Fibroblast of gingiva (primary cell): Measurements from ENCODE around the gene IL31RA.
"Not testable (repeated sequence)": the region's sequence is repeated elsewhere in the genome, so short reads cannot be mapped to it uniquely, and the experiment has no call there.

ENCODE experiments used
- DNase-seq: peaks from one replicate; pipeline ENCODE4 v3.0.0-alpha.2; 2011; ENCODE audit warnings: low read depth

The IL31RA gene

GRCh38 chr5:55925712-55926111, 74.6 kb downstream of the IL31RA start:
- DNase-seq: no peak

GRCh38 chr5:55926476-55926875, 75.3 kb downstream of the IL31RA start:
- DNase-seq: no peak

- no peak for DNase-seq
Measured at GRCh38 chr5:55927861-55928655, 76.9 kb downstream of the IL31RA start.

- no peak for DNase-seq
Measured at GRCh38 chr5:55929020-55929799, 78.1 kb downstream of the IL31RA start.

GRCh38 chr5:55932700-55933099, 81.5 kb downstream of the IL31RA start:
- no peak for DNase-seq

GRCh38 chr5:55933377-55934114, 82.4 kb downstream of the IL31RA start:
- DNase-seq: no peak

- peak; percentile 12 for DNase-seq
Measured at GRCh38 chr5:55934115-55934613, 83.0 kb downstream of the IL31RA start.

GRCh38 chr5:55934720-55935119, 83.6 kb downstream of the IL31RA start:
- no peak for DNase-seq

- DNase-seq: no peak
Measured at GRCh38 chr5:55935371-55935770, 84.2 kb downstream of the IL31RA start.

GRCh38 chr5:55936100-55936693, 85.0 kb downstream of the IL31RA start:
- peak; percentile 81 for DNase-seq

- not testable (repeated sequence) for DNase-seq
Measured at GRCh38 chr5:55937598-55937997, 86.4 kb downstream of the IL31RA start.

- DNase-seq: peak; percentile 29
Measured at GRCh38 chr5:55941154-55941553, 90.0 kb downstream of the IL31RA start.

- DNase-seq: no peak
Measured at GRCh38 chr5:55959208-55959607, 108.1 kb downstream of the IL31RA start.

- DNase-seq: no peak
Measured at GRCh38 chr5:55960779-55961178, 109.6 kb downstream of the IL31RA start.

- no peak for DNase-seq
Measured at GRCh38 chr5:55965525-55965924, 114.4 kb downstream of the IL31RA start.

GRCh38 chr5:55966284-55966683, 115.1 kb downstream of the IL31RA start:
- no peak for DNase-seq

GRCh38 chr5:55969956-55970355, 118.8 kb downstream of the IL31RA start:
- no peak for DNase-seq
